ENCODE data around the gene MYH15. TPM values are rescaled to one million over a fixed set of nuclear protein-coding genes. Genes with fewer than 3 reads are reported as not detected.
A peak's percentile ranks its signal among the peaks of the same experiment; 100 is the strongest.

Gene MYH15
- total RNA-seq, 1 experiment from 2014 or later, result 1.2 TPM

DNA sequence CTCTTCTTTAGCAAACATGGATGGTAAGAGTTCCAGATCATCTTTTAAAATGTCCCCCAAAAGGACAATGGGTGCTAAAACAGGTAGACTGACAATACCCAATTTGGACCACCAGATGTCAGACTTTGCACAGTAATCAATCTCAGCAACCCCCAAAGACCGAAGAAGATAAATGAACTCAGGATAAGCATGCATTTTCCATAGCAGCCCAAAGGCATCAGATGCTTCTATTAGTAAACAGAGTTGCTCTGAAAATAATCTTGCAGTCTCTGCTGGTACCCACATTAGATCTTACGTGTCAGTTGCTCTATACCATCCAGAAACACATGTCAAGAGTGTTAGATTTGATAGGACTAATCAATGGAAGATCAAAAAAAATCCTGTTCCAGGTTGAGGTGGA lies 20.6 kb downstream of the MYH15 start:
- no TSS peak for BruUV-seq (replicated peaks)
- ATAC-seq (peak; percentile 76; the same call in 1 of the 2 replicates), DNase-seq (ENCODE audit: low read depth, low spot score) (no peak)
- intact Hi-C loops (cut with micrococcal nuclease; ENCODE audit: unreplicated experiment) (loop anchor here (1.0 to 2.0 kb wide), 2 partner anchors 63 to 425 kb away; no protein-coding TSS in a partner anchor), in situ Hi-C loops (cut with HindIII; ENCODE audit: low pct_unique_long_range_greater_than_20kb, low sequenced_read_pairs) (no loop called here)
- H3K4me1 ChIP-seq (ENCODE audit: control insufficient read depth, insufficient read depth, low read length), result peaks cover 3% of the 10 kb centered on the region; the same call in 1 of the 2 replicates
- ChIA-PET POLR2A (no interaction called here), CTCF (no interaction called here)
- no peaks in the 10 kb centered on the region for H3K9me3 ChIP-seq (ENCODE audit: control insufficient read depth, insufficient read depth, low read depth, low read length)
- H3K27ac ChIP-seq (ENCODE audit: low read length), result no peak overlapping the region
- TF ChIP-seq TCF7L2 (IDR thresholded peaks at IDR 0.05; ENCODE audit: low read depth, low read length), result no peak
- peak; percentile 80 for TF ChIP-seq CTCF (IDR thresholded peaks at IDR 0.05)
- no peaks in the 10 kb centered on the region for H3K27me3 ChIP-seq (ENCODE audit: control insufficient read depth, insufficient read depth, low read length)
- H3K36me3 ChIP-seq (ENCODE audit: control insufficient read depth, insufficient read depth, low read length), result no peaks in the 10 kb centered on the region
- no peak overlapping the region for H3K4me3 ChIP-seq (ENCODE audit: low read depth in 2 of 2, low read length in 2 of 2)

GRCh38 chr3:108488631-108489030 lies 21.8 kb downstream of the MYH15 start:
- no peak overlapping the region for H3K4me3 ChIP-seq (ENCODE audit: low read depth in 2 of 2, low read length in 2 of 2)
- BruUV-seq (replicated peaks), result no TSS peak
- ChIA-PET POLR2A (no interaction called here), CTCF (no interaction called here)
- DNase-seq (ENCODE audit: low read depth, low spot score) (no peak), ATAC-seq (no peak)
- H3K4me1 ChIP-seq (ENCODE audit: control insufficient read depth, insufficient read depth, low read length), result peaks cover 3% of the 10 kb centered on the region; the same call in 1 of the 2 replicates
- intact Hi-C loops (cut with micrococcal nuclease; ENCODE audit: unreplicated experiment), result loop anchor here (1.0 to 2.0 kb wide), 2 partner anchors 64 to 426 kb away; no protein-coding TSS in a partner anchor
- no peak overlapping the region for H3K27ac ChIP-seq (ENCODE audit: low read length)
- no peaks in the 10 kb centered on the region for H3K36me3 ChIP-seq (ENCODE audit: control insufficient read depth, insufficient read depth, low read length)
- in situ Hi-C loops (cut with HindIII; ENCODE audit: low pct_unique_long_range_greater_than_20kb, low sequenced_read_pairs), result no loop called here
- H3K9me3 ChIP-seq (ENCODE audit: control insufficient read depth, insufficient read depth, low read depth, low read length), result no peaks in the 10 kb centered on the region
- H3K27me3 ChIP-seq (ENCODE audit: control insufficient read depth, insufficient read depth, low read length), result no peaks in the 10 kb centered on the region
- no peak for TF ChIP-seq POLR2AphosphoS5 (IDR thresholded peaks at IDR 0.05; ENCODE audit: low read depth, low read length)
- TF ChIP-seq REST (IDR thresholded peaks at IDR 0.05; ENCODE audit: insufficient read depth in 1 of 2, low read depth in 2 of 2, low read length in 1 of 2), result no peak
- TF ChIP-seq SIN3A (IDR thresholded peaks at IDR 0.05; ENCODE audit: borderline replicate concordance, insufficient read depth, low read depth, low read length), result no peak
- no peak for TF ChIP-seq CTCF (IDR thresholded peaks at IDR 0.05)
- TF ChIP-seq TCF7L2 (IDR thresholded peaks at IDR 0.05; ENCODE audit: low read depth, low read length), result no peak
